HG03558 (cell line): ENCODE data around the gene TLCD3B.

Experiments used
- ATAC-seq: cut with Tn5 transposase; IDR thresholded peaks from one replicate; pipeline ENCODE4 v1.9.1; 2021; ENCODE audit warnings: moderate number of reproducible peaks; ENCODE audit not compliant: unreplicated experiment; ENCODE audit errors: extremely low read depth

Gene TLCD3B

GRCh38 chr16:30030841-30031413 is at the start of gene TLCD3B:
Gene TLCD3B (minus strand): TSS chr16:30031271. CDS start chr16:30030527, 744 bp downstream.
- no peak for ATAC-seq

GRCh38 chr16:30079480-30079879 is 48.4 kb upstream of the TLCD3B start:
- no peak for ATAC-seq

- ATAC-seq, result no peak
Observed at GRCh38 chr16:30078744-30079143, 47.7 kb upstream of the TLCD3B start.

GRCh38 chr16:30077656-30078055 is 46.6 kb upstream of the TLCD3B start:
- no peak for ATAC-seq

- no peak for ATAC-seq
Observed at GRCh38 chr16:30076276-30076791, 45.3 kb upstream of the TLCD3B start.

- no peak for ATAC-seq
Observed at GRCh38 chr16:30075503-30076275, 44.6 kb upstream of the TLCD3B start, which contains the start of gene PPP4C. Gene PPP4C (plus strand): TSS chr16:30075994. CDS start chr16:30076378, 384 bp downstream.

GRCh38 chr16:30070490-30070889 is 39.4 kb upstream of the TLCD3B start:
- no peak for ATAC-seq

- ATAC-seq, result no peak
Observed at GRCh38 chr16:30069611-30070462, 38.8 kb upstream of the TLCD3B start.

GRCh38 chr16:30068750-30069610 is 37.9 kb upstream of the TLCD3B start:
- ATAC-seq, result no peak

GRCh38 chr16:30068333-30068732 is 37.3 kb upstream of the TLCD3B start:
- ATAC-seq, result no peak

GRCh38 chr16:30067584-30067916 is 36.5 kb upstream of the TLCD3B start:
- ATAC-seq, result no peak

GRCh38 chr16:30066761-30067583 is 35.9 kb upstream of the TLCD3B start:
- no peak for ATAC-seq

GRCh38 chr16:30065943-30066760 is 35.1 kb upstream of the TLCD3B start:
- no peak for ATAC-seq

- peak; percentile 51 for ATAC-seq
Observed at GRCh38 chr16:30065102-30065942, 34.3 kb upstream of the TLCD3B start, which contains the start of gene ALDOA. Gene ALDOA (plus strand): TSS chr16:30065760. CDS start chr16:30066898, 1,138 bp downstream.

- no peak for ATAC-seq
Observed at GRCh38 chr16:30064729-30065101, 33.6 kb upstream of the TLCD3B start.

- no peak for ATAC-seq
Observed at GRCh38 chr16:30063893-30064728, 33.0 kb upstream of the TLCD3B start.
